GM19099 (cell line): ENCODE results near the gene KIAA0319L.

Experiments
- POLR2A ChIP-seq: IDR thresholded peaks from 3 replicates; pipeline ENCODE4 v1.6.1; 2011; ENCODE audit warnings: low read depth; ENCODE audit not compliant: insufficient read length; ENCODE audit errors: extremely low read depth

The KIAA0319L gene

DNA sequence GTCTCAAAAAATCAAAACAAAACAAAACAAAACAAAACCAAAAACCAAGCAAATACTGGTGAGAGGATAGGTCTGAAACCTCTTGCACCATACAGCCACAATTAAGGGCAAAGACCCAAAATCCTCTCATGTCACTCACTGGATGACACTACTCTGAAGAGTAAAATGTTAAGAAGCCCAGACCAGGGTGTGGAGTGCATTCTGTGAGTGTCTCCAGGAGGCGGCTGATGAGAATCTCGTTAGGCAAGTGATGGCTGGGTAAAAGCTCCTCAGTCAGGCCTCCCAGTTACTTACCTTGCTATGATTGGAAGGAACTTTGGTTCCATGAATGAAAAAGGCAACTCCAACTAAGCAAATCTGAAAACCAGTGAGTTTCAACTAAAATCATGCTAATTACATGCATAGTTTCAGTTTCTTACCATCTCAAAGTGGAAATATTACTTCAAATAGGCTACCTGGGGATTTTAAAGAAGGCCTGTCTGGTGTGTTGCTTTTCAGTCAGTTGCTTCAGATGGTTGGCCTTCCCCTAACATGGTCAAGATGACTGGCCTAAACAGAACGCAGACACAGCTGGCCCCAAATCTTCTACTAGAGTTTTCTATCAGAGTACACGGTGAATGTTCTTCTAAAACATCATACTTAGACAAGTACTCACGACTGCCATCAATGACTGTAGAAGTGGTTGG, 95.1 kb downstream of the KIAA0319L start:
- no peak for TF ChIP-seq POLR2A

DNA sequence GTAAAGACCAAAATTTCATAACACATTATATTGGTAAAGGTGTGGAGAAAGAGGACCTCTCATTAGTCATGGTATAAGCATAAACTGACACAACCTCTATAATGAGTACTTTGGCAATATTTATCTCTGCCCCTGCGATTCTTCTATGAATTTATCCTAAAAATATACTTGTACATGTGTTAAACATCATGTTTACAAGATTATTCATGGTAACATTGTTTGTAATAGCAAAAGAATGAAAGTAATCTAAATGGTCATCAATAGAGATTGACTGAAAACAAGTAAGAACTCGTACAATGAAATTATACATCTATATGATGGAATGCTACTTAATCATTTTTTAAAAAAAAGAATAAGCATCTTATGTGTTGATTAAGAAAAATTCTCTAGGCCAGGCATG, 96.4 kb downstream of the KIAA0319L start:
- no peak for TF ChIP-seq POLR2A

DNA sequence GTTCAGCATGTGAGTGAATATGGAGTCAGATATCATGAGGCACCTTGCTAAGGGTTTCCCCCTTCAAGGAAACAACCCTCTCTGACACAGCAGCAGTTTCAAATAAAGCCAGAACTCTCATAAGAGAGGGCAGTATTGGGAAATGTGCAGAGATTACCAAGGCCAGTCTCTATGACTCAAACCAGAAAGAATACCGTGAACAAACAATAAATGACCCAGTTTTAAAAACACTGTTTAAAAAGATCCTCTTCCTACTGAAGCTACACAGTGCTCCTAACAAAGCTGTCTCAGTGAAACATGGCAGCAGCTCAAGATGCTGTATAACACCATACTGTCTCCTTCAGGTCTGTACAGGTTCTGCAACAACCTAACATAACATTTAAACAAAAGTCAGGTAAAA, 102.6 kb downstream of the KIAA0319L start:
- TF ChIP-seq POLR2A: no peak

DNA sequence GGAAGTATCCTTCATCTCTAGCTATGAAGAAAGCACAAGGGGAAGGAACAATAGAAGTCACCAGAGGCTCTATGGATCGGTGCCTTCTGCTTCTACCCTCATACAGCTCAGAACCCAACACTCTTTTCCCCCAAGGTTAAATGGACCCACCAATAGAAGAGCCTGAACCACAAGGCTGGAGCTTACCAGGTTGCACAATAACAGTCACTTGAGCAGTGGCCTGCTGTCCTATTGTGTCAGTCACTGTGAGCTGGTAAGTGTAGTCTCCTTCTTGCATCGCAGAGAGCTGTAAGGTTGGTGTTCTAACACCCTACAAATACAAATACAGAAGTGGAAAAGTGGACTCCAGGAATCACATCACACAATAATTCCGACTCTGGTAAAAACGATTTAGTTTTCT, 103.0 kb downstream of the KIAA0319L start:
- TF ChIP-seq POLR2A: no peak

DNA sequence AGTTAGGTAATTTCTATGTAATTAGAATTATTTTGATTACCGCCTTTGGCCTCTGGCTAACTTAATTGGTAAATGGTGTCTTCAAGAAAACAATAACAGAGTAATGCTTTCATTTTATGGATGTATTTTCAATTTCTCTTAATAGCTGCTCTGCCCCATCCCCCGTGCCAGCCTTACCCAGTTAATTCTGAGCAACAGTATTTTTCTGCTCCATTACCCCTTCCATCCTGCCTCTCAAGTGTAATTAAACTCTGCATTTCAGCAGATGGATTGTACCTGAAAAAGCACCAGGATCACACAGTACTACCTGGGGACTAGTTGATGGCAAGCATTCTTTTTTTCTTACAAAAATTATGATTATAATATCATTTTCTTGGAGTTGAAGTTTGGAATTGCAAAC, 104.2 kb downstream of the KIAA0319L start:
- no peak for TF ChIP-seq POLR2A

DNA sequence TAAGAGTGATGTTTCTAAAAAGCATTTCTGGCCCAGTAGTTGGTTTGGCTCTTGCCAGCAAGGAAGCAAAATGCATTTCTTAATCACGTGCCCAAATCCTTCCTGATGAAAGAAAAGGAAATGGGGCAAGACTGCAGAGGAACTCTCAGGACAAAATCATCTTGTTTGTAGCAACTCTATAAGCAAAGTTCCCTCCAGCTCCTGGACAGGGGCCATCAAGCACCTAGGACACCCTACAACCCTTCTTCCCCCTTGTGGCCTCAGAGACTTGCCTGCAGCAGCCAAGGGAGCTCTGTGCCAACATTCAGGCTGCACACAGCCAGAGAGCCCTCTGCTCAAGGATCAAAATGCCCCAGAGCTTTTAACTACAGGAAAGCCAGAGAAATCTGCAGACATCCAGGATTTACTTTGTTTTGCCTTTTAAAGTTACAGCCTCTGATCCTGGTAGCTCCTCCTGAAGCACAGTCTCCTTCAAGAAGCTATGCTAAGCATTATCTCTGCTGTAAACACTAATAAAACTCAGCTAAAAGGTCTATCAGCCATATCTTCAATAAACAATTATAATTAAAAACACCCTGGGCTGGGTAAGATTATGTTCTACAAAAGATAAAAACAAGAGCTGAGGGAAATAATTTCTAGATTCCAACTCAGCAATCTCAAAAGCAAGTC, 105.0 kb downstream of the KIAA0319L start:
- no peak for TF ChIP-seq POLR2A

DNA sequence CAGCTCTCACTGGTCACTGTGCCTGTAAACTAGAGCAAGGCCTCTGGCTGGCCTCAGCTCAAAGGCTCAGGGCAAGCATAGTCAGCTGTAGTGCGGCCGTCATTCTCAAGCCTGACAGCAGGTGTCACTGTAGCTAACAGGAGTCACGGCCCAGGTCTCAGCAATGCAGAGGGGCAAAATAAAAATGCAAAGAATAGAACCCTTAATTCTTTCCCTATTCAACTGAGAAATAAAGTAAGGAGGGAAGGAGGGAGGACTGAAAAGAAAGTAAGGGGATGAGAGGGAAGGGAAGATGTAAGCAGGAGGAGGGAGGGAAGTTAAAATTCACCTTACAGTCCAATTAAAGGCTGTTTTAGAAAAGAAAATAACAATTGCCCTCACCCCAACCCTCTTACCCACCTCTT, 106.1 kb downstream of the KIAA0319L start:
- TF ChIP-seq POLR2A: no peak

DNA sequence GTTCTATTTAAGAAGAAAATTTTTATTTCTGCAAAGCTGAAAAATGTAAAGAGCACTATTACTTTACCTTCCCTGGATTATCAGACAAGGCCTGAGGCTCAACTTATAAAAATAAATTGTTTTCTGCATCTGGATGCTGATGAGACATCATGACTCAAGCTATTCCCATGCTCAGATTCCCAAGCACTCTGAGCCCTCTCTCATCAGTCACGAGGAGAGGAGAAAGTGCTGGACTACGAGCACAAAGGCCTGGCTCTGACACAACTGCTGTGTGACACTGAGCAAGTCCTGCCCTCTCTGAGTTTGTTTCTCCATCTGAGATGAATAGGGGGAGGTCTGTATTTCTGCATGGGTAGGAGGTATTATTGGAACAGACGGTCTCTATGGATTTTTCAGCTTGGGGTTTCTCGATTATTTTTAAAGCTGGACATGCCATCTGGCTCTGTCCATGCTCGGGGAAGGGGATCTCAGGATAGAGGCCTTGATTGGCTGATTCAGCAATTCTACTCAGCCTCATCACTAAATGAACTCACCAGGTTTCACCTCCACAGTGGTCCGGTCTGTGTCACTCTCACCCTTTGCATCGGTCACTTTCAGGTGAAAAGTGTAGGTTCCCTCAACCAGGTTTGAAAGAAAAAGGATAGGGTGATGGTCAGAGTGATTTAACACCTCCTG, 107.7 kb downstream of the KIAA0319L start:
- TF ChIP-seq POLR2A: no peak

DNA sequence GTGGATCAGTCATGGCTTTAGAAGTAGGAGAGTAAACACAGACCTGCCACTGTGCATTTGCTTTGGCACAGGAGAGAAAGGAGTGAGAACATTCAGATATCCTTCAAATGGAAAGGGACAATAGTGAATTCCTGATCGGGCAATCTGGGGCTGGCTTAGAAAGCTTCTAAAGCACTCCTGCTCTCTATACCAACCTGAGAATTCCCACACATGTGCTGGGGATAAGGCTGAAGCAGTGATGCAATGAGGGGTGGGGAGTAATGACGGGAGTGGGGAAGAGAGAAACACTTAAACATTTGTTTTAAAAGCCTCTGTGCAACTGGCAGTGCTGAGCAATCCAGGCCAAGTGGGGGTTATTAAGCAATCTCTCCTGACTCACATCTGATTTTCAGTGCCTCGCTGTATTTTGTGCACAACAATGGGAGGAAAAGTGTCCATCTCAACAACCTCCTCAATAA, 108.8 kb downstream of the KIAA0319L start:
- no peak for TF ChIP-seq POLR2A

DNA sequence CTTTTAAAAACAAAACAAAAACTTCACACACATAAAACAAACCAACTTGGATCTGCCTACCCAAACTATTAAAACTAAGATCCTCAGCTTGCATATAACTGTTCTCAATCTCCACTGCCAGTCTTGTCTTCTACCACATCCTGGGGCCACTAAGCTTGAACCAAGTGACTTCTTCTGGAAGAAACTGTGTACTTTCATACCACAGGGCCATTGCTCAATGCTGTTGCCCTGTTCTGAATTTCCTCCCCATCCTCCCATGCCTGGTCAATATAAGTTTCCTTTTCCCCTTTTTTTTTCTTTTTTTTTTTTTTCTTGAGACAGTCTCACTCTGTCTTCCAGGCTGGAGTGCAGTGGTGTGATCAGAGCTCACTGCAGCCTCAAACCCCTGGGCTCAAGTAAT, 109.9 kb downstream of the KIAA0319L start:
- TF ChIP-seq POLR2A: no peak

DNA sequence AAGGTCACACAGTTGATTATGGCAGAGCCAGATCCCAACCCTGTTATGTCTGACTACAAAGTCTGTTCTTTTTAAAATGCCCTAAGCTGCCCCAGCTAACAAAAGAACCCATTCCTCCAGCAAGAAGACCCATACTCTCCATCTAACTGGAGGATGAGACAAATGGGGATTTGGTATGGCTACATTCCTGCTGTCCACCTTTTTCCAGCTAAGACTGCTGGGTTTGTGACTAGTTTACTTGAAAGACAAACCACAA, 112.8 kb downstream of the KIAA0319L start:
- no peak for TF ChIP-seq POLR2A

DNA sequence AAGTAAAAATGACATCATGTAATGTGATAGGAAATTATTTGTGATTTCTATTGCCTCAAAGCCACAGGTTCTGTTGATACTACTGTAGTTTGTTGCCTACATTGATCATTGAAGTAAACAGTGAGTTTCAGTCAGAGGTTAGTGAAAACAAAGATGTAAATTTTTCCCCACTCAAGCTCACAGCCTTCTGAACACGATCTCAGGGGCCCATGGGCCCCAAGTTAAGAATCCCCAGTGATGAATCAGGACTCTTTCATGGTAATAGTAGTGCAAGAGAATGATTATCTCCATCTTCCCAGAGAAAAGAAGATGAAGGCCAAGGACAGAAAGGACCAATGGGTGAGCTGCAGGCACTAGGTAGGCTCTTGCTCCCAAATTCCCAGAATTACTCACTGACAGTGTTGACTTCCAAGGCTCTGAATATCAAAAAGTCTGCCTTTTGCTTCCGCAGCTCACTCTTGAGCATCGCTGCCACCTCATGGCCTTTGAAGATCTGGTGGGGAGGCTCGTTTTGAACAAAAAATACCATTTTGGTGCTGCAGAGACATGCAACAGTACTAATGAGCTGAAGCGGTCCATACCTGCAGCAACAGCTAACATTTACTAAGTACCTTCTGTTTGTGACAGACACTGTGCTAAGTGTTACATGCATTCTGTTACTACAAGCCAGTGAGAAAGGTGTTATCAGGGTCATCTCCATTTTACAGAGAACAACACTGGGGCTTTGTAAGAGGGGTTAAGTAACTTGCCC, 113.3 kb downstream of the KIAA0319L start:
- no peak for TF ChIP-seq POLR2A

DNA sequence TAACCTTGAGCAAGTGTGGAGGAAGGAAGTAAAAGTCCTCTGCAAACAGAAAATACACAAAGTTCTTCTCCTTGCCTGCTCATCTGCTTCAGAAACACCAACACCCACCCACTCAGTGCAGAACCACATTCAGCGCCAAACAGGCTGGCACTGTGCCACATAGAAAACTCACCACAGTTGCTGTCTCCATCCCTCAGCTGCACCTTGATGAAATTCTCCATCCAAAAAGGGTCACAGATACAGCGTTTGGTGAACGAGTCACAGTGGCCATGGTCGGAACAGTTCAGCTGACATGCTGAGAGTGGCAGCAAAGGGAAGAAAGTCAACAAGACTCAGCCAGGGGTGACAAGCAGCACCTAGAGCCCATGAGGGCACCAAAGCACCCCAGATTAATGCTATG, 114.5 kb downstream of the KIAA0319L start:
- no peak for TF ChIP-seq POLR2A

DNA sequence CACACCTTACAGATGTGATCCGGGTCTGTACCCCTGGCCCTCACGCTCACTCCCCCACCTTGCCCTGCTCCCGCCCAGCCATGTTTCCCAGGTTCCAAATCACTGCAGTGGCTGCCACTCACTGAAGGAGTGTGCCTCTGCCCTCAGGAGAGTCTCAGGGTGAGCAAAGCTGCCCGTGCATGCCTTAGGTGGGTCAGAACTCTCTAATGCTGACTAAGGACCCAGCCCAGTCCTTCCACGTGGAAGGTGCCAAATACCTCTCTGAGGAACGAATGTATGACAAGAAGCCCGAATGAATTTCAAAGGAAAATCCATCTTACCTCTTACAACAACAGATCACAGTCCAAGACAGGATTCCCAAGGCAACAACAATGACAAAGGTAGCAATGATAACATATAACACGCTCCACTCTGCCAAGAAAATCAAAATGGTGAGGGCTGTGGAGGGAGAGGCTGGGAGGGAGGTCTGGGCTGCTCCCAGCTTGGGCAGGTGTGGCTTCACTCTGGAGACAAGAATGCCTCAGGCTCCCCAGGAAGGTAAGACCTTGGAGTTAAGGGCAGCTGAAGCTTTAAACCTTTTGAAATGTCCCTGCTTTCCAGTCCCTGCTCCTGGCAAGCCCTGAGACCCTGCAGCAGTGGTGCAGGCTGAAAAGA, 115.2 kb downstream of the KIAA0319L start:
- no peak for TF ChIP-seq POLR2A

DNA sequence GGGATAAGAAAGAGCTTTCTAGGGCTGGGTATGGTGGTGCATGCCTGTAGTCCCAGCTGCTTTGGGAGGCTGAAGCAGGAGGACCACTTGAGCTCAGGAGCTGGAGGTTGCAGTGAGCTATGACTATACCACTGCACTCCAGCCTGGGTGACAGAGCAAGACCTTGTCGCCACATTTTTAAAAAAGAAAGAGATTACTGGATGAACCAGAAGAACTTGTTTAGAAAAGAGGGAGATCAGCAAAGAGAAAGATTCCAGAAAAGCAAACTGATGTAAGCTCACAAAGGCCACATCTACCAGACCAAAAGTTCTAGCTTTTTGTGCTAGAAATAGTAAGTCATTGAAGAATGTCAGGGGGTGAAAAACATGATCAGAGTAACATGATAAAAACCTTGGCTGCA, 117.6 kb downstream of the KIAA0319L start:
- TF ChIP-seq POLR2A: no peak
